DOHH2 (cell line): ENCODE data around the gene USP31.

Experiments
- CTCF ChIP-seq: fragments of 200-600 bp; sonication (generic); IDR thresholded peaks from one replicate; pipeline ENCODE4 v1.5.1; 2014; ENCODE audit warnings: antibody characterized with exemption, mild to moderate bottlenecking, low read depth, low read length; ENCODE audit not compliant: poor library complexity, severe bottlenecking
- EZH2phosphoT487 ChIP-seq: fragments of 200-600 bp; sonication (generic); IDR thresholded peaks from 2 replicates; pipeline ENCODE4 v1.6.1; 2017; ENCODE audit warnings: borderline replicate concordance, mild to moderate bottlenecking, antibody characterized with exemption, low read length, moderate library complexity, mixed read lengths

GRCh38 chr16:23141033-23141432 lies 8.2 kb downstream of the USP31 start:
- TF ChIP-seq CTCF (no peak), EZH2phosphoT487 (no peak)
